Stimulated activated CD4-positive, alpha-beta T cell treated with anti-CD3 and anti-CD28 coated beads, Interleukin-15, amount 100 ng/mL, for 24 hours (primary cell): Measurements from ENCODE around the gene FBXO17.

ENCODE experiments used
- DNase-seq: peaks from one replicate; pipeline ENCODE4 v3.0.0-alpha.2; 2020

Gene FBXO17

DNA sequence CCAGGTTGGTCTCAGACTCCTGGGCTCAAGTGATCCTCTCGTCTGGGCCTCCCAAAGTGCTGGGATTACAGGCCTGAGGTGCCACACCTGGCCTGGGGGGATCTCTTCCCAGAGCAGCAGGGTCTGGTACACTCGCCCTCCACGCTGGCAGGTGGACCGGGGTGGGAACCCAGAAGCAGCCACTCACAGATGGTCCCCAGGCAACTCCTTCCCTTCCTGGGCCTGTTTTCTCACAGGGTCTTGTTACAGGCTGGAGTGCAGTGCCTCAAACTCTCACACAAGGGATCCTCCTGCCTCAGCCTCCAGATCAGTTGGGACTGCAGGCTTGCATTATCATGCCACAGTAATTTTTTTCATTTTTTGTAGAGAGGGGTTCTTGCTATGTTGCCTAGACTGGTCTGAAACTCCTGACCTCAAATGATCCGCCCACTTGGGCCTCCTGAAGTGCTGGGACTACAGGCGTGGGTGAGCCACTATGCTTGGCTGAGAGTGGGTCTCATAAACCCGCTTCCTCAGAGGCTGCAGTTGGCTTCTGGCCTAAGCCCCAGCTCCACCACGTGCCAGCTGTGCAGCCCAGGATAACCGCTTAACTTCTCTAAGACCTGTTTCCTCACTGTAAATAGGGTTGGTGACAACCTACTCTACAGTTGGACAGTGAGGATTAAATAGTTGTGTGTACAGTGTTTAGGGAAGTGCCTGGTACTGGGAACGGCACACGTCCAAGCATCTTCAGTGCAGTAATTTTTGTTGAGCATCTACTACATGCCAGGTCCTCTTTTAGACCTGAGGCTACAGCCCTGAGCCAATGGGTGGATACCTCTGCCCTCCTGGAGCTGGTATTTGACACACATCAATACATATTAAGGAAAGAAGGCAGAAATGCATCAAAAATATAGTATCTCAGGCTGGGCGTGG lies 62.7 kb downstream of the FBXO17 start:
- peak; percentile 23 for DNase-seq

DNA sequence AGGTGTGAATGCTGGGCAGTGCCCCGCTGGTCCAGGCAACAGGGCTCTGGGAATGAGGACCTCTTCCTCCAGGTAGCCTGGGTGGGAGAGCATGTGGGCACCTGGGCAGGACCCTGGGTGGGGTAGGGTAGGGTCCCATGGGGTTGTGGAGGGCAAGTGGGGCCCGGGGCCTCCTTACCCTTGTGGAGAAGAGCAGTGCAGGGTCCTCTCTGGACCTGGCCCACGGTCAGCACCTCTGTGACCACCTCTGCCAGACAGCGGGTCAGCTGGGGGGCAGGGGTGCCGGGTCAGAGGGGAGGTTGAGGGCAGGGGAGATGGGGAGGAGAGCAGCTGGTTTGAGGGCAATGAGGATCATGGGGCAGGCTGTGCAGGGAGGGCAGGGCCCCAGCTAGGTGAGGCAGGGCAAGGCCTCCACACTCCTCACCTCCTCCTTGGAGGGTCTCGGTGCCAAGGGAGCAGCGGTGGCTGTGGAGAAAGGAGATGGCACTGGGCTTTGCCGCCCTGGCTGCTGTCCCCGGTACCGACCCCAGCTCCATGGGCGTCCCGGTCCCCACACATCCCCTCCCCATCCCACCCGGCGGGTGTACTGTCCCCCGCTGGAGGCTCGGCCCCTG lies 64.0 kb downstream of the FBXO17 start:
- DNase-seq: no peak

DNA sequence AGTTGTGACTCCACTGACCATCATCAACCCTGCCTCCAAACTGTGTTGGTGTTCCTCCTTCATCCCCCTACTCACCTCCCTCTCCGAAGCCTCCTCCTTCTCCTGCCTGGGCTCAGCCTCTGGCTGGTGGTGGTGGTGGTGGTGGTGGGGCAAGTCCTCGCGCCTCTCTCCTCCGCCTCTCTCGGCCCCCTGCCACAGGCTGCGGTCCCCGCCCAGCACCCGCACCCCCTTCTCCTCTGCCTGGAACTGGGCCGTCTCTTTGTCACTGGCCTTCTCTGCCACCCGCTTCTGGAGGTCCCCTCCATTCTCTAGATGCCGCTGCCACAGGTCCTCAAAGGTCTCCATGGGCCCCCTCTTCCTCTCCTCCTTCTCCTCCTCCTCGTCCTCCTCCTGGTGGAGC lies 65.1 kb downstream of the FBXO17 start:
- DNase-seq: no peak

DNA sequence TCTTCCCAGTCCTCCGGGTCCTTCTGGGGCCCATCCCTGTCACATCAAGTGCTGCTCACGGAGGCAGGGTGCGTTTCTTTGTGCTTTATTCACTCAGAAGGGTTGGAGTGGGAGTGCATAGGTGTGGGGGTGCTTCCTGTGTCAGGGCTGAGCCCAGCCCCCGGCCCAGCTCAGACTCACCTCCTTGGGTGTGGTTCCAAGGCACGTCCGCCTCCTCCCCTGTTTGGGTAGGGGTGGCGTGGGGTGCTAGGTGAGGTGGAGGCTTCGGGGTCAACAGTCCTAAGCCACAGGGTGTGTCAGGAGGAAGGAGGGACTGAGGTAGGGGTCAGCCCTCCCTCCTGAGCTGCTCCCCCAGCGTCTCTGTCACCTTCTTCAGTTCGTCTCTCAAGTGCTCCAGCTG lies 66.6 kb downstream of the FBXO17 start:
- DNase-seq: no peak

DNA sequence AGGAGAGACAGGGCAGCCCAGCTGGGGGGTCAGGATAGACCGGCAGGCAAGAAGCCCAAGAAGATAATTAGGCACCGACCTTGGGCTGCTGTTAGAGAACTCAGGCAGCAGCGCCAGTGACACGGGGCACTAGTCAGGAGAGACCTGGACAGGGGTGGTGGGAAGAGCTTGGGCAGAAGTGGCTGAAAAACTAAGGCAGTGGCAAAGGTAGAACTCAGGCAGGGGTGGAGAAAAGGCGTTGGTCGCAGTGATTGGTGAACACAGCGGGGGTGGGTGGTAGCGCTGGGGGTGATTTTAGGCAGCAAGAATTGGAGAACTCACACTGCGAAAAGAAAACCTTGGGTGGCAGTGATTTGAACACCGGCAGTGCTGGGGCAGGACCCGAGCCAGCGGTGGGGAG lies 67.9 kb downstream of the FBXO17 start:
- no peak for DNase-seq

DNA sequence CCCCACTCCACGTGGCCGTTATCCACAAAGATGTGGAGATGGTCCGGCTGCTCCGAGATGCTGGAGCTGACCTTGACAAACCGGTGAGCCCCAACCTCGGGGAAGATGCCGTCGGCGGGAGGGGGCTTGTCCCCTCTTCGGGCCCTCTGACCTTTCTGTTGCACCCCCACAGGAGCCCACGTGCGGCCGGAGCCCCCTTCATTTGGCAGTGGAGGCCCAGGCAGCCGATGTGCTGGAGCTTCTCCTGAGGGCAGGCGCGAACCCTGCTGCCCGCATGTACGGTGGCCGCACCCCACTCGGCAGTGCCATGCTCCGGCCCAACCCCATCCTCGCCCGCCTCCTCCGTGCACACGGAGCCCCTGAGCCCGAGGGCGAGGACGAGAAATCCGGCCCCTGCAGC lies 68.3 kb downstream of the FBXO17 start:
- no peak for DNase-seq

DNA sequence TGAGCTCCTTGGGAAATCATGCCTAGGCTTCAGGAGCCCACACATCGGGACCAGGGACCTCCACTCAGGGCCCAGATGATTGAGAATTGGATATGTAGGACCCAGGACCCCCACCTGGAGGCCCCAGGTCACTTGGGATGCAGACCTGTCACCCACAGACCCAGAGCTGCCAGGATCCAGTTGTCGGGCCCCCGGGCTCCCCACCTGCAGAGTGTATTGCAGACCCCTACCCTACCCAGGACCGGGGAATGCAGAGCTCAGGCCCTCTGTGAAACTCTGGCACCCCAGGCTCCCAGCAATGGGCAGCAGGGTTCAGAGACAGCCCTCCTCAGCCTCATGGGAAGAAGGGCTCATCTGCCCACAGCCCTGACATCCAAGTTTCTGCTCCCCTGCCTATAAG lies 69.9 kb downstream of the FBXO17 start:
- no peak for DNase-seq

DNA sequence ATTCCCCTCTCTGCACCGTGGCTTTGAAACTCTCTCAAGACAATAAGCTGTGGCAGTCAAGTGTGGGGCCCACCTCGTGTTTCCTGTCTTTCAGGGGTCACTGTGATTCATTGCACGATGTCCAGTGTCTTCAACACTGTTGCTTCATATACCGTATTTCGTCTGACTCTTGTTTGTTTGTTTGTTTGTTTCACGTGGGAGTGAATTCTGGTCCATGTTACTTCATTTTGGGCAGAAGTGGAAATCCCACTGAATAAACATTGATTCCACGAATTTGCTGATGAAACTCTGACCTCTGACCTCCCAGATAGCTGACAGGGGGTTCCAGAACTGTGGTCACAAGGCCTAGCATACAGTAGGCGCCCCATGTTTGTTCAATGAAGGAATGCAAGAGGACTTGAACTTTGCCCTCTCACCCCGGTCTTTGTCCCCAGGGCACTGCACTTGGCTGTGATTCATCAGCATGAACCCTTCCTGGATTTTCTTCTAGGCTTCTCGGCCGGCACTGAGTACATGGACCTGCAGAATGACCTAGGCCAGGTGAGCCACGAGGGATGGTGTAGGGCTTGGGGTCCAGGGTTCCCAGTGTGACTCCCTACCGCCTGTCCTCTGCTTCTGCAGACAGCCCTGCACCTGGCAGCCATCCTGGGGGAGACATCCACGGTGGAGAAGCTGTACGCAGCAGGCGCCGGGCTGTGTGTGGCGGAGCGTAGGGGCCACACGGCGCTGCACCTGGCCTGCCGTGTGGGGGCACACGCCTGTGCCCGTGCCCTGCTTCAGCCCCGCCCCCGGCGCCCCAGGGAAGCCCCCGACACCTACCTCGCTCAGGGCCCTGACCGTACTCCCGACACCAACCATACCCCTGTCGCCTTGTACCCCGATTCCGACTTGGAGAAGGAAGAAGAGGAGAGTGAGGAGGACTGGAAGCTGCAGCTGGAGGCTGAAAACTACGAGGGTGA lies 70.7 kb downstream of the FBXO17 start:
- no peak for DNase-seq

DNA sequence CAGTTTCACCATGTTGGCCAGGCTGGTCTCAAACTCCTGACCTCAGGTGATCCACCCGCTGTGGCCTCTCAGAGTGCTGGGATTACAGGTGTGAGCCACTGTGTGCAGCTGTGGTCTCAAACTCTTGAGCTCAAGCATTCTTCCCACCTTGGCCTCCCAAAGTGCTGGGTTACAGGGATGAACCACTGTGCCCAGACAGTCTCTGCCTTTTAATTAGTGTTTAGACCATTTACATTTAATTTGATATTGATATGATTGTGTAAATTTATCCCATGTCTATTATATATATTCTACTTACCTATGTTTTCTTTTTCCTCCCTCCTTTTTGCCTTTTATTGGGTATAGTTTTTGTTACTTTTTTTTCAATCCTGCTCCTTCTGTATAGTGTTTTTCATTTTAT lies 73.9 kb downstream of the FBXO17 start:
- no peak for DNase-seq

DNA sequence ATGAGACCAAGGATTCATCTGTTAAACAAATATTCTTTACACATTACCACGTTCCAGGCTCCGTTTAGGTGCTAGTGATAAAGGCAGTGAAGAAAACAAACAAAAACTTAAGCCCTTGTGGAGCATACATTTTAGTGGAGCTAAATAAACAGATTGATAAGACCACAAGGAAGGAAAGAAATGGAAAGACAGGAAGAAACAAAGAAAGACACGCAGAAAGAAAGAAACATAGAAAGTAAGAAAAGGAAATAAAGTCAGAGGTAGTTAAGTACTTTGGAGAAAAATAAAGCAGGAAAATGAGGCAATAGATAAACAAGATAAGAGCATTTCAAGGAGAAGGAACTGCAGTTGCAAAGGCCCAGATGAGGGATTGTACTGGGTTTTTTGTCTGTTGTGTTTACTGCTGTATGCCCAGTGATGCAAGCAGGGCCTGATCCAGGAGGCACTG lies 74.8 kb downstream of the FBXO17 start:
- no peak for DNase-seq

DNA sequence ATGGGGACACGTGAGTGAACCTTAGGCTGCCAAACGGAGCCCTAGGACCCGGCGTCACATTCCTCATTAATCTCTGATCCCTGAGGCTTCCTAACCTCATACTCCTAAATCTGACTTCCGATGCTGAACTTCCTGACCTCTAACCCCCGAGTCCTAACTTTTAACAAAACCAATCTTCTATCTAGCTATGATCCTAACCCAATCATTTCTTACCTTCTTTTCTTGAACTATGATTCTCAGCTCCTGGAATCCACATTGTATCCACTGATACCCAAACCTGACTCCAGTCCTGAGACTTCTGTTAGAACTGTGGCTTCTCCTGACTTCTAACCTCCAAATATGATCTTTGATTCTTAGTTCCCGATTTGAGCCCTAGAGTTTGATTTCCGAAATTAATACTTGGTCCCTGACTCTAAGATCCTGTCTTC lies 75.3 kb downstream of the FBXO17 start:
- no peak for DNase-seq

DNA sequence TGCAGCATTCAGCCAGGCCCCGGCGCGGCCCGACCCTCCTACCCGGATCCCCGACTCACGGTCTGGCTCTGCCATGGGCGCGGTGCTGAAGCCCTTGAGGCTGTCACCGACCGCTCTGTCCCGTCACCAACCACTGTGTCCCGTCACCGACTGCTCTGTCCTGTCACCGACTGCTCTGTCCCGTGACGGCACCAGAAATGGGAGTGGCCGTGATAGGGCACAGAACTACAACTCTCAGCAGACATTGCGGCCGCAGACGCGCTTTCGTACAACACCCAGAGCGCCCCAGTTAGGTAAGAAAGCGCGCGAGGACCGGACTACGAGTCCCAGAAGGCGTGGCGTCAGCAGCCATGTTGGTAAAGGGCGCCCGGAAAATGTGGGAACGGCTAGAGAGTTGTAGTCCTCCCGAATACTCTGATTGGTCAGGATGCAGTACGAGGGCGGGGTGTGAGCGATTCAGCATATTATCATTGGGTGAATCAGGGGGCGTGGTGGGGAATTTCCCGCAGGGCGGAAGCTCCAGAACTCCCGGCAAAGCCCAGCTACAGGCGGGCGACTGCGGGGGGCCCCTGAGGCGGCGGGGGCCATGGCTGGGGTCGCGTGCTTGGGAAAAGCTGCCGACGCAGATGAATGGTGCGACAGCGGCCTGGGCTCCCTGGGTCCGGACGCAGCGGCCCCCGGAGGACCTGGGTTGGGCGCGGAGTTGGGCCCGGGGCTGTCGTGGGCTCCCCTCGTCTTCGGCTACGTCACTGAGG lies 75.9 kb downstream of the FBXO17 start, which contains the start of the genes NFKBIB and SIRT2:
Gene NFKBIB (plus strand): TSS at position 523 of the 755 bp plus-strand sequence. CDS start 64 bp downstream, at position 587.
Gene SIRT2 (minus strand): TSS at position 172 of the 755 bp plus-strand sequence. CDS start 97 bp downstream, at position 75.
- peak; percentile 100 for DNase-seq

DNA sequence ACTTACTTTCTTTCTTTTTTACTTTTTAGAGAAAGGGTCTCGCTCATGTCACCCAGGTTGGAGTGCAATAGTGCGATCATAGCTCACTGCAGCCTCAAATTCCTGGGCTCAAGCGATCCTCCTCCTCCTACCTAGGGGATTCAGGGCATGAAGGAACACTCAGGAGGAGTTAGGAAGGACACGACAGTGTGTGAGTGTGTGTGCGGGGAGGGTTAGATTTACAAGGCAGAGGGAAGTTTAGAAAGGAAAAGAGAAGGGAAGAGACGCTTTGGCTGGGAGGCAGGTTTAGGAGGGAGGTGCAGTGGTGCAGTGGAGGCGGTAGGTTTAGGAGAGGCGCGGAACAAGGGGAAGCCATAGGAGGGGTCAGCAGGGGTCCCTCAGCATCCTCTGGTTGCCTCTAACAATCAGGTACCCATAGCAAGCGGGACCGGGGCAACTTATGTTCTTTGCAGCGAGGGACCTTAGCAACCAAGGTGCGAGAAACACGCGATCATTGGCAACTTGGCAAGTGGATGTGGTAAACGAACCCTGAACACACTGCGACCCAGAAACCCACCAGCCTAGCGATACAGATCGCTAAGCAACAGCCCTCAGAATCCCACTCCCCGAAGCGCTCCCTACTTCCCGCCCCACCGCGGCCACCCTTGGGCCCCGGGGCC lies 76.6 kb downstream of the FBXO17 start:
- no peak for DNase-seq

DNA sequence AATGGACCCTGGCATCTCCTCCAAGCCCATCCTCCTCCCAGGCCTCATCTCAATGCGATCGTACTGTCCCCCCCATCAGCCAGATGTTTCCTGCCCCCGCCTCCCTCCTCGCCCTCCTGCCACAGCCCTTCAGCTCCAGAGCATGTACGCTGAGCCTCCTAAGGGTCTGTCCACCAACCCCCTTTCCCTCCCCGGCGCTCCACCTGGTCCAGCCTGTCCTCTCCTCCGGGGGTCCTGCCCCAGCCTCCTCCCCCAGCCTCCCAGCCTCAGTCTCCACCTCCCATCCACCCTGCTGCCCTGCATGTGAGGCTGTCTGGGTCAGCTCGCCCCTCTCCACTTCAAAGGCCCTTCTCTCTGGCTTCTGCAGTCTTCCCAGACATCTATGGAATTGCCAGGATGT lies 80.6 kb downstream of the FBXO17 start:
- DNase-seq: no peak

DNA sequence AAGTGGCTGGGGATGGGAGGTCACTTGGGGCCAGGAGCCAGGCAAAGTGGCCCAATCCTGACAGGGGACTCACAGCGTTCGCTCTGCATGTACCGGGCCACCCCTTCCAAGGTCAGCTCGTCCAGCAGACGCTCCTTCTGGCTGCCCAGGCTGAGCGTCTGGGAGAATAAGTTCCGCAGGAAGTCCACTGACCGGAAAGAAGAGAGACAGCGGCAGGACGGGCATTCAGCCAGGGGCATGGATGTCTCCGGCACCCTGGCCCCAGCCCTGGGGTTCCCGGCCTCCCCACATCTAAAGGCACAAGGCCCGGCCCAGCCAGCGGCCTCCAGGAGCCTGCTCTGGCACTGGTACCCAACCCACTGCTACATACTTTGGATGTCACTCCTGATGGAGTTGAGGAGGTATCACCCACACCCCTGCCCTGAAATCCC lies 82.2 kb downstream of the FBXO17 start:
- no peak for DNase-seq

DNA sequence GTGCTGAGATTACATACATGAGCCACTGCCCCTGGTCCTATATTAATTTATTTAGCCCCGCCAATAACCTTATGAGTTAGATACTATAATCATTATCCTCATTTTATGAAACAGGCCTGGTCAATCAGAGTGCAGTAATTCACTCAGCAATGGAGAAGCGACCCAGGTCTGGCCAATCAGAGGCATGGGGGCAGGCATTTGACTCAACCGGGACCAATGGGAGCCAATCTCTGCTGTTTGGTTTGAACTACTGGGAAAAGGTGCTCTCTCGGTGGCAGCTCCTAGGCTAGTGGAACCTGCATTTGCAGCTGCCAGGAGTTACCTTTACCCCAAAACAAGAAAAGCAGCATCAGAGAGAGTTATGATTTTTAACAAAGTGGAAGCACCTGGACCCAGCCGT lies 82.7 kb downstream of the FBXO17 start:
- no peak for DNase-seq

DNA sequence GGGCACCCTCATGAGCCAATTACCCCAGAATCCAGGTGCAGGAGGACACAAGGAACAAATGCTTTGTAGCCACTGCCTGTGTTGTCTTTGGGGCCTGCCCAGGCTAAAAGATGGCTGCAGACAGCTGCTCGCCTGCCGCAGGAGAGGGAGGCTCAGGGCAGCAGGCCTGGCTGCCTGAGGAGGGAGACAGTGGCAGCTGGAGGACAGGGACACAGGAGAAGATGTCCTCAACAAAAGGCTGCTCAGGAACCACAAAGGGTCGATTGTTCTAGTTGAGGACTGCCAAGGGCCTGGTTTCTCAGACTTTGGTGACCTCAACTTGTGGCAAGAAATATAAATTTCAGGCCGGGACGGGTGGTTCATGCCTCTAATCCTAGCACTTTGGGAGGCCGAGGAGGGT lies 83.8 kb downstream of the FBXO17 start:
- DNase-seq: no peak
